ENCODE measurements around the gene SPCS2. TPM values are rescaled to one million over a fixed set of nuclear protein-coding genes. Genes with fewer than 3 reads are reported as not detected.
"Not testable (repeated sequence)": the region's sequence is repeated elsewhere in the genome, so short reads cannot be mapped to it uniquely, and the experiment has no call there.

SPCS2 gene
- total and polyA plus RNA-seq, 4 donors = 80.9 to 169 (median 129) TPM

- DNase-seq (no peak), ATAC-seq (ENCODE audit: insufficient read depth, low FRiP score) (no peak)
- peak overlapping the region in 1 of 2 donors; percentile 16 for H3K27ac ChIP-seq (ENCODE audit: low read depth in 1 of 2, low read length in 1 of 2)
- no peak overlapping the region for H3K9ac ChIP-seq (ENCODE audit: insufficient read depth in 1 of 2, low read length in 2 of 2)
- H3K4me3 ChIP-seq = no peak overlapping the region
- H3K4me1 ChIP-seq (ENCODE audit: control insufficient read depth in 5 of 5, insufficient read depth in 5 of 5, low read length in 5 of 5) = peaks cover 0 to 30% (median 0%) of the 10 kb centered on the region in 5 donors
- TF ChIP-seq CTCF (IDR thresholded peaks at IDR 0.05; ENCODE audit: control extremely low read depth, extremely low read depth) = no peak
- 67% methylated on average over 4 of the region's 4 CpGs for WGBS, 2 donors
- H3K9me3 ChIP-seq (ENCODE audit: control insufficient read depth in 4 of 4, insufficient read depth in 3 of 4, low read length in 3 of 4) = no peaks in the 10 kb centered on the region
- no peaks in the 10 kb centered on the region for H3K27me3 ChIP-seq (ENCODE audit: control insufficient read depth in 3 of 3, insufficient read depth in 3 of 3, low read length in 2 of 3)
- H3K36me3 ChIP-seq (ENCODE audit: control insufficient read depth in 4 of 4, insufficient read depth in 4 of 4, low read length in 4 of 4) = peaks cover 0 to 11% (median 3%) of the 10 kb centered on the region in 4 donors
Observed at GRCh38 chr11:74956397-74957015, 7.4 kb downstream of the SPCS2 start.

- H3K4me3 ChIP-seq = no peak overlapping the region
- H3K9me3 ChIP-seq (ENCODE audit: control insufficient read depth in 4 of 4, insufficient read depth in 3 of 4, low read length in 3 of 4) = no peaks in the 10 kb centered on the region
- peaks cover 0 to 10% (median 5%) of the 10 kb centered on the region in 4 donors for H3K36me3 ChIP-seq (ENCODE audit: control insufficient read depth in 4 of 4, insufficient read depth in 4 of 4, low read length in 4 of 4)
- WGBS, 2 donors = 95 to 97% methylated on average over 1 of the region's 1 CpG
- ATAC-seq (ENCODE audit: insufficient read depth, low FRiP score) (no peak), DNase-seq (no peak)
- no peak overlapping the region for H3K9ac ChIP-seq (ENCODE audit: insufficient read depth in 1 of 2, low read length in 2 of 2)
- H3K27ac ChIP-seq (ENCODE audit: low read depth in 1 of 2, low read length in 1 of 2) = no peak overlapping the region
- TF ChIP-seq CTCF (IDR thresholded peaks at IDR 0.05; ENCODE audit: control extremely low read depth, extremely low read depth) = no peak
- no peaks in the 10 kb centered on the region for H3K27me3 ChIP-seq (ENCODE audit: control insufficient read depth in 3 of 3, insufficient read depth in 3 of 3, low read length in 2 of 3)
- peaks cover 0 to 26% (median 0%) of the 10 kb centered on the region in 5 donors for H3K4me1 ChIP-seq (ENCODE audit: control insufficient read depth in 5 of 5, insufficient read depth in 5 of 5, low read length in 5 of 5)
Observed at GRCh38 chr11:74957937-74958629, 9.0 kb downstream of the SPCS2 start.

- WGBS, 2 donors = 95% methylated on average over 6 of the region's 6 CpGs
- H3K4me1 ChIP-seq (ENCODE audit: control insufficient read depth in 5 of 5, insufficient read depth in 5 of 5, low read length in 5 of 5) = peaks cover 0 to 34% (median 3%) of the 10 kb centered on the region in 5 donors
- H3K36me3 ChIP-seq (ENCODE audit: control insufficient read depth in 4 of 4, insufficient read depth in 4 of 4, low read length in 4 of 4); DNase-seq; H3K4me3 ChIP-seq; H3K27ac ChIP-seq (ENCODE audit: low read depth in 1 of 2, low read length in 1 of 2); H3K9ac ChIP-seq (ENCODE audit: insufficient read depth in 1 of 2, low read length in 2 of 2); H3K9me3 ChIP-seq (ENCODE audit: control insufficient read depth in 4 of 4, insufficient read depth in 3 of 4, low read length in 3 of 4); H3K27me3 ChIP-seq (ENCODE audit: control insufficient read depth in 3 of 3, insufficient read depth in 3 of 3, low read length in 2 of 3); ATAC-seq (ENCODE audit: insufficient read depth, low FRiP score): not testable (repeated sequence)
Observed at GRCh38 chr11:74960128-74960527, 11.1 kb downstream of the SPCS2 start.

GRCh38 chr11:74966651-74967050 lies 17.6 kb downstream of the SPCS2 start:
- H3K4me3 ChIP-seq = no peak overlapping the region
- H3K27ac ChIP-seq (ENCODE audit: low read depth in 1 of 2, low read length in 1 of 2) = no peak overlapping the region
- DNase-seq (no peak), ATAC-seq (ENCODE audit: insufficient read depth, low FRiP score) (no peak)
- no peak overlapping the region for H3K9ac ChIP-seq (ENCODE audit: insufficient read depth in 1 of 2, low read length in 2 of 2)
- no peak for TF ChIP-seq CTCF (IDR thresholded peaks at IDR 0.05; ENCODE audit: control extremely low read depth, extremely low read depth)
- H3K9me3 ChIP-seq (ENCODE audit: control insufficient read depth in 4 of 4, insufficient read depth in 3 of 4, low read length in 3 of 4) = no peaks in the 10 kb centered on the region
- WGBS, 2 donors = 91 to 92% methylated on average over 5 of the region's 5 CpGs
- peaks cover 0 to 18% (median 3%) of the 10 kb centered on the region in 5 donors for H3K4me1 ChIP-seq (ENCODE audit: control insufficient read depth in 5 of 5, insufficient read depth in 5 of 5, low read length in 5 of 5)
- no peaks in the 10 kb centered on the region for H3K27me3 ChIP-seq (ENCODE audit: control insufficient read depth in 3 of 3, insufficient read depth in 3 of 3, low read length in 2 of 3)
- peaks cover 6 to 21% (median 14%) of the 10 kb centered on the region in 4 donors for H3K36me3 ChIP-seq (ENCODE audit: control insufficient read depth in 4 of 4, insufficient read depth in 4 of 4, low read length in 4 of 4)
